AG10803 (cell line): Measurements from ENCODE around the gene EIF2S2.

Experiments
- DNase-seq: peaks from one replicate; pipeline ENCODE4 v3.0.0; 2010; ENCODE audit warnings: low read depth
- H3K4me3 ChIP-seq: 2 replicates; pipeline ENCODE4 v1.5.1; 2011; ENCODE audit warnings: mild to moderate bottlenecking, low read length, control low read depth
- TF ChIP-seq, protein P1 (sequence below): conservative IDR thresholded peaks from 2 replicates; pipeline ENCODE4 v1.5.1; 2011; ENCODE audit warnings: mild to moderate bottlenecking, low read length, control low read depth, inconsistent platforms

EIF2S2 gene

DNA sequence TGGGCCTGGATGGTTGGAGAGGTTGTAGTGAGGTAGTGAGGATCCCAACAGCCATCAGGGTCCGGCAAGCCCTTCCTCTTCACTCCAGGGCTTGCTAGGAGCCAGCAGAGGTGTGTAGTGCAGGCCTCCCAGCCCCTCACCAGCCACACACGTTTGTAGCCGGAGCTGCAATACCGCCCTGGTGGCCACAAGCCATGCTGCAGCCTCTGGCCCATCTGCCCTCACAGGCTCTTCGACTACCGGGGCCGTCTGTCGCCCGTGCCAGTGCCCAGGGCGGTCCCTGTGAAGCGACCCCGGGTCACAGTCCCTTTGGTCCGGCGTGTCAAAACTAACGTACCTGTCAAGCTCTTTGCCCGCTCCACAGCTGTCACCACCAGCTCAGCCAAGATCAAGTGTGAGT lies 36.4 kb downstream of the EIF2S2 start:
- DNase-seq: no peak

DNA sequence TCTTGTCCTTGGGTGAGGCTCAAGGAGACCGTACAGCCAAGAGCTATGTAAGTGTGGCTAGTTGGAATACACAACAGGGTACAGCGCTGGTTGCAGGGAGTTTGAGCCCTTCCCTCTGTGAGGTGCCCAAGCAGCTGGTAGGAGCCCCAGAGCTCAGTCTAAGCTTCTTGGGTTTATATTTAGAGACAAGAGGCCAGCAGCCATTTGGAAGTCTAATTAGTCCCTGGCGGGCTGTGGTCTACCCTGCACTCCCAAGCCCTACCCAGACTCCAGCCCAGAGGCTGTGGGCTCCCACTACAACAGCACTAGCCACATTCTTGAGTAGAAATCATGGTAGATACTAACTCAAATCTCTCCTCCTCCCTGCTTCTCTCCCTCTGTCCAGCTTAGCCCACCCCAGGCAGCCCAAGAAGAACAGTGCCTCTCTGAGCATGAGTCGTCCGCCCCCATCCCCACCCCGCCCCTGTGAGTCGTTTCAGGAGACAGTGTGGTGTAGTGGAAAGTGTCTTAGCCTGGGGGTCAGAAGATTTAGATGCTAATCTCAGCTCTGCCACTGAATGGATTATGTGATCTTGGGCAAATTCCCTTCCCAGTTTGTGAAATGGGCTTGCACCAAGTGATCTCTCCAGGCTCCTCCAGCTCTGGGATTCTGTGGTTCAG lies 37.8 kb downstream of the EIF2S2 start:
- DNase-seq: no peak
- no peak overlapping the region for H3K4me3 ChIP-seq
- TF ChIP-seq, protein P1, sequence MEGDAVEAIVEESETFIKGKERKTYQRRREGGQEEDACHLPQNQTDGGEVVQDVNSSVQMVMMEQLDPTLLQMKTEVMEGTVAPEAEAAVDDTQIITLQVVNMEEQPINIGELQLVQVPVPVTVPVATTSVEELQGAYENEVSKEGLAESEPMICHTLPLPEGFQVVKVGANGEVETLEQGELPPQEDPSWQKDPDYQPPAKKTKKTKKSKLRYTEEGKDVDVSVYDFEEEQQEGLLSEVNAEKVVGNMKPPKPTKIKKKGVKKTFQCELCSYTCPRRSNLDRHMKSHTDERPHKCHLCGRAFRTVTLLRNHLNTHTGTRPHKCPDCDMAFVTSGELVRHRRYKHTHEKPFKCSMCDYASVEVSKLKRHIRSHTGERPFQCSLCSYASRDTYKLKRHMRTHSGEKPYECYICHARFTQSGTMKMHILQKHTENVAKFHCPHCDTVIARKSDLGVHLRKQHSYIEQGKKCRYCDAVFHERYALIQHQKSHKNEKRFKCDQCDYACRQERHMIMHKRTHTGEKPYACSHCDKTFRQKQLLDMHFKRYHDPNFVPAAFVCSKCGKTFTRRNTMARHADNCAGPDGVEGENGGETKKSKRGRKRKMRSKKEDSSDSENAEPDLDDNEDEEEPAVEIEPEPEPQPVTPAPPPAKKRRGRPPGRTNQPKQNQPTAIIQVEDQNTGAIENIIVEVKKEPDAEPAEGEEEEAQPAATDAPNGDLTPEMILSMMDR: no peak

More for the DNA sequence above, 36.4 kb downstream of the EIF2S2 start:
- TF ChIP-seq, protein P1: no peak
- H3K4me3 ChIP-seq: no peak overlapping the region

DNA sequence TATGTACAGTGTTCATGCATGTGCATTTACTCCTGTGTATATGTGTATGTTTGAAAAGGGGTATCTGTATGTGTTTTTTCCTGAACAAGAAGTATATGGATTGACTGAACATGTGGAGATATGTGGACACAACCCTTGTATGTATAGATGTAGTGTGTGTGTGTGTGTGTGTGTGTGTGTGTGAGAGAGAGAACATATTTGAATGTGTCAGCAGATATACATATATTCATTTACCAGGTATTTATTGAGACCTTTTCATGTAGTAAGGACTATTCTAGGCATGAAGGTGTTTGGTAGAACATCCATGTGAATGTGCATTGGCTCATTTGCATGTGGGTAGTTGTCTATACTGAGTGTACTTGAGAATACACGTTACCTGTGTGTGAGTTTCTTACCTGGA lies 39.3 kb downstream of the EIF2S2 start:
- no peak overlapping the region for H3K4me3 ChIP-seq
- no peak for DNase-seq
- TF ChIP-seq, protein P1: no peak

DNA sequence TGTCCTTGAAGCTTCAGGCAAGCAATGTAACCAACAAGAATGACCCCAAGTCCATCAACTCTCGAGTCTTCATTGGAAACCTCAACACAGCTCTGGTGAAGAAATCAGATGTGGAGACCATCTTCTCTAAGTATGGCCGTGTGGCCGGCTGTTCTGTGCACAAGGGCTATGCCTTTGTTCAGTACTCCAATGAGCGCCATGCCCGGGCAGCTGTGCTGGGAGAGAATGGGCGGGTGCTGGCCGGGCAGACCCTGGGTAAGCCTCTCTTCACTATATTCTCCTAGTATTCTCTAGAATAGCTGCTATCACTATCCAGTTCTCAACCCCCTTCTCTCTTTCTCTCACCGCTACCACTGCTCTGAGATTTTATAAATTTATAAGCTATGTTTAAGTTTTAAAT lies 40.0 kb downstream of the EIF2S2 start:
- TF ChIP-seq, protein P1: no peak
- no peak overlapping the region for H3K4me3 ChIP-seq
- no peak for DNase-seq

DNA sequence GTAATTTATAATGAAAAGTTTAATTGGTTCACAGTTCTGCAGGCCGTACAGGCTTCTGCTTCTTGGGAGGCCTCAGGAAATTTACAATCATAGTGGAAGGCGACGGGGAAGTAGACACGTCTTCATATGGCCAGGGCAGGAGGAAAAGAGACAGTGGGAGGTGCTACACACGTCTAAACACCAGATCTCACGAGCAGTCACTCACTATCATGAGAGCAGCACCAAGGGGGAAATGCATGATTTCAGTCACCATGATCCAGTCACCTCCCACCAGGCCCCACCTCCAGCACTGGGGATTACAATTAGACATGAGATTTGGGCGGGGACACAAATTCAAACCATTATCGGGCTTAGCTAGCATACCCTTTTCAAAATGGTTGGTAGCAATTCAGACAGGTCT lies 41.2 kb downstream of the EIF2S2 start:
- no peak for DNase-seq
- H3K4me3 ChIP-seq: no peak overlapping the region
- TF ChIP-seq, protein P1: no peak

DNA sequence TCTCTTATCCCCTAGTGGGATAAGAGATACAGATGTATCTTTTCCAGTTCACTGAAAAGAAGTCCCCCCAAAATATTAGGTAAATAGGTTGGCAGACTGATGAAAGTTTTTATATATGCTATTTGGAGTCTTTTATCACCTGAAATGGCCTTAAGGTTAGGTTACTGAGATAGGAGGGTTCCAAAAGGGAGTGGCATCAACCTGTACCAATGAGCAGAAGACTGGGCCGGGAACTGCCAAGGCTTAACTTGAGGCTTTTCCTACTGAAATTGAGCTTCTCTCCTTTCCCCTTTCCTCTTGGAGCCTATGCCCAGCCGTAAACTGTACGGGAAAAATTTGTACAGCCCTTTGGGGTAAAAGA lies 42.0 kb downstream of the EIF2S2 start:
- H3K4me3 ChIP-seq: no peak overlapping the region
- TF ChIP-seq, protein P1: no peak
- DNase-seq: no peak

DNA sequence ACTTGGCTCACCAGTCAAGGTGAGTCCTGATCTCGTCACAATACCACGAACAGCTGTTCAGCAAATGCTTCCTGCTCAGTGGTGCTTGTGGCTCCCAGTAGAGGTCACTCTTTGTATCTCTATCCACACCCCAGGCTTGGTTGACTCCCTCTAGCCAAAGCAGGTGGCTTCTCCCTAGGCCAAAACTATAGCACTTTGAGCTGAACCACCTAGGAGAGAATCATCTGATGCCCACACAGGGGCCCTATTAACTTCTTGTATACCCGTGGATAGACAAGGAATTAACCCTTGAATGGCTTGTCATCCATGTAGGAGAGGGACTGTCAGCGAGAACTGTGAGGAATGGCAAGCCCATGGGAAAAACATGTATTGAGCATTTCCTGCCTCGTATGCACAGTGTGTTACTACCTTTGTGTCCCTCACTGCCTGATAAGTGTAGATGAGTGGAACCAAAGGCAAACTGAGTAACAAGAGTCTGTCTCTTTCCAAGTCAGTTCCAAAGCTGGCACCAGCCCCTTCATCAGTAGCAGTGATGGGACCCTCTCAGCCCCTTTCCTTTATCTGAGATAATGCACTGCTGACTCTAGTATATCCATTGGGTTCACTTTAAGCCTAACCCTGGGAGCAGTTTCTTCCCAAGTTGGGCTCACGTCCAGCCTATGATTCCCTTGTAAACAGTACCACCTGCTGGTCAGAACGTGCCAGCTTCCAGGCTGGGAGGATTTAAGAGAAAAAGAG lies 42.5 kb downstream of the EIF2S2 start:
- H3K4me3 ChIP-seq: no peak overlapping the region
- peak; percentile 80 for DNase-seq
- TF ChIP-seq, protein P1: peak; percentile 89
